KMS-11 (cell line): ENCODE results near the gene CRTC3.
"Not testable (repeated sequence)": the region's sequence is repeated elsewhere in the genome, so short reads cannot be mapped to it uniquely, and the experiment has no call there.

Experiments
- H2AFZ ChIP-seq: fragments of 200-600 bp; sonication (generic); 2 replicates; pipeline ENCODE4 v1.6.1; 2016; ENCODE audit warnings: antibody characterized with exemption, mixed run types, low read depth
- H3K27ac ChIP-seq: fragments of 200-600 bp; sonication (generic); 2 replicates; pipeline ENCODE4 v1.6.1; 2016; ENCODE audit warnings: mild to moderate bottlenecking, mixed run types
- H3K27me3 ChIP-seq: fragments of 200-600 bp; sonication (generic); 2 replicates; pipeline ENCODE4 v1.6.1; 2017; ENCODE audit warnings: mild to moderate bottlenecking, low read depth, mixed run types, moderate library complexity; ENCODE audit not compliant: insufficient read depth
- H3K36me3 ChIP-seq: fragments of 200-600 bp; sonication (generic); 2 replicates; pipeline ENCODE4 v1.6.1; 2017; ENCODE audit warnings: mild to moderate bottlenecking, mixed run types; ENCODE audit not compliant: insufficient read depth
- H3K4me1 ChIP-seq: fragments of 200-600 bp; sonication (generic); 2 replicates; pipeline ENCODE4 v1.6.1; 2016; ENCODE audit warnings: mild to moderate bottlenecking, low read depth, mixed run types; ENCODE audit not compliant: poor library complexity, severe bottlenecking
- H3K4me2 ChIP-seq: fragments of 200-600 bp; sonication (generic); 2 replicates; pipeline ENCODE4 v1.7.0; 2016; ENCODE audit warnings: mild to moderate bottlenecking, mixed run types
- H3K4me3 ChIP-seq: fragments of 200-600 bp; sonication (generic); IDR thresholded peaks from 2 replicates; pipeline ENCODE4 v1.6.1; 2017; ENCODE audit warnings: low read depth, low read length, mixed read lengths; ENCODE audit not compliant: insufficient read depth
- H3K79me2 ChIP-seq: fragments of 200-600 bp; sonication (generic); 2 replicates; pipeline ENCODE4 v1.6.1; 2016; ENCODE audit warnings: low read depth, mixed run types; ENCODE audit not compliant: insufficient read depth
- H3K9ac ChIP-seq: fragments of 200-600 bp; sonication (generic); 2 replicates; pipeline ENCODE4 v1.6.1; 2016; ENCODE audit warnings: mild to moderate bottlenecking, mixed run types
- H4K20me1 ChIP-seq: fragments of 200-600 bp; sonication (generic); 2 replicates; pipeline ENCODE4 v1.6.1; 2016; ENCODE audit warnings: mild to moderate bottlenecking, mixed run types; ENCODE audit not compliant: insufficient read depth
- TF ChIP-seq, protein P1 (sequence below): fragments of 200-600 bp; sonication (generic); conservative IDR thresholded peaks from 2 replicates; pipeline ENCODE4 v1.6.1; 2017; ENCODE audit warnings: low read depth, mild to moderate bottlenecking, antibody characterized with exemption, low read length, moderate library complexity, mixed read lengths

CRTC3 gene

DNA sequence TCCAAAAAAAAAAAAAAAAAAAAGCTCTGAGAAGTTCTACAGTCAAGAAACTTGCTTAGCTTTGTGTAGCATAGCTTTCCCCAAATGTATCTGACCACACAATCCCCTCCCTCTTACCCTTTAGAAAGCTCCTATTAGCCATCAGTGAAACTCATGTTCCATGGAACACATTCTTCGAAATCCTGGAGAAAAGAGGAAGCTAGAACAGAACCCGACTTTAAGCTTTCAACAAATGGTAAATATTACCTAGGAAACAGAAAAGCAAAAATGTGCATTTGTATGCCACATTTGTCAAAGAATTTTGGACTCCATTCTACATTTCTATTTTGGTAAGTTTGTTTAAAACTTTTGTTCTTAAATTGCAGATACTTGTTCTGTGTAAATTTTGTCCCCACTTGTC lies 17.4 kb upstream of the CRTC3 start:
- Histone ChIP-seq H3K4me2 (no peak overlapping the region), H3K4me1 (no peaks in the 10 kb centered on the region), H2AFZ (no peak overlapping the region)

DNA sequence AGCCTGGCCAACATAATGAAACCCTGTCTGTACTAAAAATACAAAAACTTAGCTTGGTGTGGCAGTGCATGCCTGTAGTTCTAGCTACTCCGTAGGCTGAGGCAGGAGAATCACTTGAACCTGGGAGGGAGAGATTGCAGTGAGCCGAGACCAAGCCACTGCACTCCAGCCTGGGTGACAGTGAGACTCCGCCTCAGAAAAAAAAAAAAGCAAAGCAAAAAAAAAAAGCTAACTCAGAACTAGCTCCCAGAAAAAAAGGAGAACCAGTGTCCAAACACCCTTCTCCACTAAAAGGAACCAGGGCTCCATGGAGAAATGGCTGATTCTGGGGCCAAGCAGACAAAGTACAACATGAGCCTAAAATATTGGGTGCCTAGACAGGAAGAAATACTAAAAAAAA lies 16.7 kb upstream of the CRTC3 start:
- Histone ChIP-seq H3K4me2 (no peak overlapping the region), H3K27me3 (no peaks in the 10 kb centered on the region), H3K4me3 (no peak overlapping the region), H3K79me2 (no peaks in the 10 kb centered on the region), H3K27ac (no peak overlapping the region), H3K4me1 (no peaks in the 10 kb centered on the region), H2AFZ (no peak overlapping the region), H4K20me1 (no peaks in the 10 kb centered on the region), H3K9ac (no peak overlapping the region), H3K36me3 (no peaks in the 10 kb centered on the region)
- TF ChIP-seq, protein P1, sequence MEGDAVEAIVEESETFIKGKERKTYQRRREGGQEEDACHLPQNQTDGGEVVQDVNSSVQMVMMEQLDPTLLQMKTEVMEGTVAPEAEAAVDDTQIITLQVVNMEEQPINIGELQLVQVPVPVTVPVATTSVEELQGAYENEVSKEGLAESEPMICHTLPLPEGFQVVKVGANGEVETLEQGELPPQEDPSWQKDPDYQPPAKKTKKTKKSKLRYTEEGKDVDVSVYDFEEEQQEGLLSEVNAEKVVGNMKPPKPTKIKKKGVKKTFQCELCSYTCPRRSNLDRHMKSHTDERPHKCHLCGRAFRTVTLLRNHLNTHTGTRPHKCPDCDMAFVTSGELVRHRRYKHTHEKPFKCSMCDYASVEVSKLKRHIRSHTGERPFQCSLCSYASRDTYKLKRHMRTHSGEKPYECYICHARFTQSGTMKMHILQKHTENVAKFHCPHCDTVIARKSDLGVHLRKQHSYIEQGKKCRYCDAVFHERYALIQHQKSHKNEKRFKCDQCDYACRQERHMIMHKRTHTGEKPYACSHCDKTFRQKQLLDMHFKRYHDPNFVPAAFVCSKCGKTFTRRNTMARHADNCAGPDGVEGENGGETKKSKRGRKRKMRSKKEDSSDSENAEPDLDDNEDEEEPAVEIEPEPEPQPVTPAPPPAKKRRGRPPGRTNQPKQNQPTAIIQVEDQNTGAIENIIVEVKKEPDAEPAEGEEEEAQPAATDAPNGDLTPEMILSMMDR, result no peak

More for the DNA sequence above, 17.4 kb upstream of the CRTC3 start:
- Histone ChIP-seq H3K4me3 (no peak overlapping the region), H4K20me1 (no peaks in the 10 kb centered on the region), H3K79me2 (no peaks in the 10 kb centered on the region), H3K9ac (no peak overlapping the region), H3K36me3 (no peaks in the 10 kb centered on the region), H3K27me3 (no peaks in the 10 kb centered on the region), H3K27ac (no peak overlapping the region)
- TF ChIP-seq, protein P1, result no peak

DNA sequence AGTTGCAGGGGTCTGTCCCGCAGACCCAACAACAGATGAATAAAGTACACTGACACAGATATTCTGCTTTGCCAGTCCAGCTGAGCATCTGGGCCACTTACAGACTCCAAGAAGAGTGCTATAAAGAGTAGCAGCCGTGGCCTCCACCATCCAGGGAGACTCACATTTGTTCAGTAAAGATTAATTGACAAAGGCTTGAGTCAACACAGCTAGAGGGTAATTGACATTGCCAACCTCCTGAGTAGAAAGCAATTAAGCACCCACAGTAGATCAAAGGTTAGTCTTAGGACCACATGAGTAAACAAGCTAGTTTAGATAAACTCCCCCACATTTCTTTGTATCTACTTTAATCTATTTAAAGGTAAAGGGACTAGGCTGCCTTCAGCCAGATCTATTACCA lies 16.3 kb upstream of the CRTC3 start:
- no peaks in the 10 kb centered on the region for H4K20me1 ChIP-seq
- H2AFZ ChIP-seq, result no peak overlapping the region
- H3K4me1 ChIP-seq, result no peaks in the 10 kb centered on the region
- H3K79me2 ChIP-seq, result no peaks in the 10 kb centered on the region
- no peak overlapping the region for H3K27ac ChIP-seq
- H3K4me3 ChIP-seq, result no peak overlapping the region
- no peaks in the 10 kb centered on the region for H3K27me3 ChIP-seq
- TF ChIP-seq, protein P1, result no peak
- H3K4me2 ChIP-seq, result no peak overlapping the region
- no peak overlapping the region for H3K9ac ChIP-seq
- H3K36me3 ChIP-seq, result no peaks in the 10 kb centered on the region

DNA sequence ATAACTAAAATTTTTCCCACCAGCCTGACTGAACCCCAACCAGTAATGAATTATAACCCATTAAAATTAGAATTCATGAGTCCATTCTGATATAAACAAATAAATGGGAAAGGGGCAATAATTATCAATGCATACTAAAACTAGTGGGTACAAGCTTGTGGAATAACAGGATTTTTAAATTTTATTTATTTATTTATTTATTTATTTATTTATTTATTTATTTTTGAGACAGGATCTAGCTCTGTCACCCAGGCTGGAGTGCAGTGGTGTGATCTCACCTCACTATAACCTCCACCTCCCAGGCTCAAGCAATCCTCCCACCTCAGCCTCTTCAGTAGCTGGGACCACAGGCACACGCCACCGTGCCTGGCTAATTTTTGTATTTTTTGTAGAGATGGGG lies 15.8 kb upstream of the CRTC3 start:
- H3K79me2 ChIP-seq, H4K20me1 ChIP-seq, H3K4me3 ChIP-seq, H3K27me3 ChIP-seq, H3K27ac ChIP-seq, H3K9ac ChIP-seq, H3K36me3 ChIP-seq, H3K4me2 ChIP-seq, H2AFZ ChIP-seq, H3K4me1 ChIP-seq: not testable (repeated sequence)

DNA sequence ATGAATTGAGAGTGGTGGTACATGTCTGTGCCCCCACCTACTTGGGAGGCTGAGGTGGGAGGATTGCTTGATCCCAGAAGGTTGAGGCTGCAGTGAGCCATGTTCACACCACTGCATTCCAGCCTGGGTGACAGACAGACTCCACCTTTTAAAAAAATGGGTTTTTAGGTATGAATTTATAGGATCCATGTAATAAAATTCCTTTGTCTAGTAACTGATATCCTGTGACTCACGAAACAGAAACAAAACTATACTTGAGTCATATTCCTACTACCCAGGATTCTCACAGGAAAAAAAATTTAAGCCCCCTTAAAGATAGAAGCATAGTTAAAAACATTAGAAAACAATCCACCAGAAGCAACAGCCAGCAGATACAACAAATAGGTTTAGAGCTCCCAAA lies 10.0 kb upstream of the CRTC3 start:
- H3K27me3 ChIP-seq, result no peaks in the 10 kb centered on the region
- no peaks in the 10 kb centered on the region for H3K36me3 ChIP-seq
- H3K79me2 ChIP-seq, result no peaks in the 10 kb centered on the region
- H3K4me3 ChIP-seq, result no peak overlapping the region
- H3K4me1 ChIP-seq, result peaks cover 13% of the 10 kb centered on the region
- H3K9ac ChIP-seq, result no peak overlapping the region
- no peak overlapping the region for H2AFZ ChIP-seq
- no peak overlapping the region for H3K27ac ChIP-seq
- TF ChIP-seq, protein P1, result no peak
- H4K20me1 ChIP-seq, result no peaks in the 10 kb centered on the region
- H3K4me2 ChIP-seq, result no peak overlapping the region
